ENCODE results near the gene YIPF3. TPM values are rescaled to one million over a fixed set of nuclear protein-coding genes. Genes with fewer than 3 reads are reported as not detected.

YIPF3 gene
- total RNA-seq, 3 donors from 2014 or later (not counting 1 experiment from before 2014, with no cell fraction given) = 59.3 to 78.4 (median 70.0) TPM

DNA sequence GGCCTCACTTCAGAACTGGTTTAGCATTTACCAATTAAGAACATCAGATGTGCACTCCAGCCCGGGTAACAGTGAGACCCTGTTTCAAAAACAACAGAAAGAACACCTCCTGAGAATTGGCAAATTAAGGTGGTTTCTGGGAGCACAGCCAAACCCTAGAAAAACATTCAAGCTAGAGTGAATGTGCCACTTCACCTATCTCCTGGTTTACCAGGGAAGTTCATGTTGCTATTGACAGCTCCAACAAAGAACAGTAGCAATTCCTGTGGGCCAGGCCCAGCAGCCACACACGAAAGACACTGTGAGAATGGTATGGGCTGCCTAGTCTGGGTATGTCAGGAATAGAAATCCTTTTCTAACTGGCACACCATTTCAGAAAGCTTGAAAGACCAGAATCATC, 5.1 kb upstream of the YIPF3 start:
- Mint-ChIP-seq H3K27me3 (ENCODE audit: low read depth in 2 of 2) (no peaks in the 10 kb centered on the region), H3K36me3 (peaks cover 8% of the 10 kb centered on the region), H3K9me3 (no peaks in the 10 kb centered on the region), H3K4me3 (no peak overlapping the region), H3K4me1 (no peaks in the 10 kb centered on the region), H3K27ac (no peak overlapping the region)
- Histone ChIP-seq H3K9me3 (ENCODE audit: control insufficient read depth, insufficient read depth, low read length) (no peaks in the 10 kb centered on the region), H3K4me3 (ENCODE audit: low read length) (no peak overlapping the region), H3K4me1 (ENCODE audit: control insufficient read depth, insufficient read depth, low read length) (peaks cover 9% of the 10 kb centered on the region), H3K36me3 (ENCODE audit: control insufficient read depth, insufficient read depth, low read length) (peaks cover 74% of the 10 kb centered on the region), H3K27me3 (ENCODE audit: control insufficient read depth, insufficient read depth, low read length) (no peaks in the 10 kb centered on the region), H3K27ac (ENCODE audit: low read length) (no peak overlapping the region)
- DNase-seq (no peak), ATAC-seq (no peak)
- 93% methylated on average over 2 of the region's 2 CpGs for WGBS (ENCODE audit: insufficient coverage)
- intact Hi-C loops (cut with micrococcal nuclease) = no loop called here
- TF ChIP-seq, protein P1, sequence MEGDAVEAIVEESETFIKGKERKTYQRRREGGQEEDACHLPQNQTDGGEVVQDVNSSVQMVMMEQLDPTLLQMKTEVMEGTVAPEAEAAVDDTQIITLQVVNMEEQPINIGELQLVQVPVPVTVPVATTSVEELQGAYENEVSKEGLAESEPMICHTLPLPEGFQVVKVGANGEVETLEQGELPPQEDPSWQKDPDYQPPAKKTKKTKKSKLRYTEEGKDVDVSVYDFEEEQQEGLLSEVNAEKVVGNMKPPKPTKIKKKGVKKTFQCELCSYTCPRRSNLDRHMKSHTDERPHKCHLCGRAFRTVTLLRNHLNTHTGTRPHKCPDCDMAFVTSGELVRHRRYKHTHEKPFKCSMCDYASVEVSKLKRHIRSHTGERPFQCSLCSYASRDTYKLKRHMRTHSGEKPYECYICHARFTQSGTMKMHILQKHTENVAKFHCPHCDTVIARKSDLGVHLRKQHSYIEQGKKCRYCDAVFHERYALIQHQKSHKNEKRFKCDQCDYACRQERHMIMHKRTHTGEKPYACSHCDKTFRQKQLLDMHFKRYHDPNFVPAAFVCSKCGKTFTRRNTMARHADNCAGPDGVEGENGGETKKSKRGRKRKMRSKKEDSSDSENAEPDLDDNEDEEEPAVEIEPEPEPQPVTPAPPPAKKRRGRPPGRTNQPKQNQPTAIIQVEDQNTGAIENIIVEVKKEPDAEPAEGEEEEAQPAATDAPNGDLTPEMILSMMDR (IDR thresholded peaks at IDR 0.05) = no peak

DNA sequence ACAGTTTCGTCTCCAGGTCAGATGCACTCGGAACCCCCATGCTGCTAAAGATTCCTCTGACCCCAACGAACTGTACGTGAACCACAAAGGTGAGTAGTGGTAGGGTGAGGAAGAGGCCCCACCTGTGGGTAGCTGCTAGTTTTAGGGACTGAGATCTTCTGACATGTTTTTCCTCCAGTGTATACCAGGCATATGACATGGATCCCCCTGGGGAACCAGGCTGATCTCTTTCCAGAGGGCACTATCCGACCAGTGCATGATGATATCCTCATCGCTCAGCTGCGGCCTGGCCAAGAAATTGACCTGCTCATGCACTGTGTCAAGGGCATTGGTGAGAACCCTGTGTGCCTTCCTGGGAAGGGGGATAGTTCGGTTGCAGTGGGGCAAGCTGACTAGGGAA, 3.4 kb upstream of the YIPF3 start:
- no peaks in the 10 kb centered on the region for H3K27me3 ChIP-seq (ENCODE audit: control insufficient read depth, insufficient read depth, low read length)
- WGBS (ENCODE audit: insufficient coverage) = 97% methylated on average over 8 of the region's 8 CpGs
- no peak overlapping the region for H3K4me3 Mint-ChIP-seq
- H3K4me1 Mint-ChIP-seq = no peaks in the 10 kb centered on the region
- no peak overlapping the region for H3K4me3 ChIP-seq (ENCODE audit: low read length)
- intact Hi-C loops (cut with micrococcal nuclease) = no loop called here
- ATAC-seq (no peak), DNase-seq (no peak)
- H3K4me1 ChIP-seq (ENCODE audit: control insufficient read depth, insufficient read depth, low read length) = peaks cover 23% of the 10 kb centered on the region
- H3K9me3 ChIP-seq (ENCODE audit: control insufficient read depth, insufficient read depth, low read length) = no peaks in the 10 kb centered on the region
- TF ChIP-seq, protein P1 (IDR thresholded peaks at IDR 0.05) = no peak
- H3K27ac Mint-ChIP-seq = no peak overlapping the region
- no peaks in the 10 kb centered on the region for H3K27me3 Mint-ChIP-seq (ENCODE audit: low read depth in 2 of 2)
- peaks cover 61% of the 10 kb centered on the region for H3K36me3 ChIP-seq (ENCODE audit: control insufficient read depth, insufficient read depth, low read length)
- H3K36me3 Mint-ChIP-seq = no peaks in the 10 kb centered on the region
- H3K9me3 Mint-ChIP-seq = no peaks in the 10 kb centered on the region
- H3K27ac ChIP-seq (ENCODE audit: low read length) = no peak overlapping the region

DNA sequence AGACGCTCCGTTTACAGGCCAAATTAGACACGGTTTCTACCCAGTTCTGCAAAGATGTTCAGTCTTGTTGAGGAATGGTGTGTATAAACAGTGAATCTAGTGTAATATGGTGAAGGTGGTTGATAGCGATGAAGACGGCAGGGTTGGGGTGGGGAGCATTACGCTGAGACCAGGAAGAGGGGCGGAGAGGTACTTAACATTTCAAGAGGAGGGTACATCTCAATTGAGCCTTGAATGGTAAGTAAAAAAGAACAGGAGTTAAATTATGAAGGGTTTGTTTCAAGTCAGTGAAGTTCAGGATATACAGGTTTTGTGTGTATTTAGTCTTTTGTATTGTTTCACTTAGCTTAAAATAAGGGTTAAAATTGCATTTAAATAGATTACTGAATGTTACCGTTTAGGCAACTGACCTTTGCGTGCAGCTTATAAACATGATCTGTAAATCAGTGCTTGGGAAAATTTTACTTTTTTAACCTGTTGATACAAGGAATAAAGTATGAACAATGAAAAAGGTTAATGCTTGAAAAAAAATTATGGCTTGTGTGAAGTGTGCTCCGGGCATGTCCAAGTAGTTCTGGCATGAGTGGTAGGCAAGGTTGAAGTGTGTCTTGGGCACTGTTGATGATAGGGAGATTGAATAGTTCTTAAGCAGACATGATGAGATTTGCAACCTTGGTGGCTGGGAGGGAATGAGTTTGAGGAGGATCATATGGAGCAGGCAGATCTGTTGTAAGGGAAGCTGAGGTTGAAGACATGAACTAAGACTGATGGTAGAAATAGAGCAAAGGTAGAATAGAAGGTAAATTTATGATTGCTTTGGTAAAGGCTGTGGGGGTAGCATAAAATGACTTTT, 1.0 kb upstream of the YIPF3 start:
- Histone ChIP-seq H3K4me3 (ENCODE audit: low read length) (peak overlapping the region; percentile 86), H3K4me1 (ENCODE audit: control insufficient read depth, insufficient read depth, low read length) (peaks cover 26% of the 10 kb centered on the region), H3K9me3 (ENCODE audit: control insufficient read depth, insufficient read depth, low read length) (no peaks in the 10 kb centered on the region), H3K27me3 (ENCODE audit: control insufficient read depth, insufficient read depth, low read length) (no peaks in the 10 kb centered on the region), H3K27ac (ENCODE audit: low read length) (peak overlapping the region; percentile 62), H3K36me3 (ENCODE audit: control insufficient read depth, insufficient read depth, low read length) (peaks cover 57% of the 10 kb centered on the region)
- intact Hi-C loops (cut with micrococcal nuclease) = loop anchor here (1.0 to 10.0 kb wide), 4 partner anchors 40 to 153 kb away; partner anchors contain the start of genes ABCC10, POLH, TJAP1 and XPO5
- TF ChIP-seq, protein P1 (IDR thresholded peaks at IDR 0.05) = no peak
- Mint-ChIP-seq H3K27ac (no peak overlapping the region), H3K36me3 (no peaks in the 10 kb centered on the region), H3K4me1 (peaks cover 0 to 14% of the 10 kb centered on the region in 2 donors), H3K27me3 (ENCODE audit: low read depth in 2 of 2) (no peaks in the 10 kb centered on the region), H3K9me3 (no peaks in the 10 kb centered on the region), H3K4me3 (no peak overlapping the region)
- ATAC-seq = no peak
- peak in 1 of 2 donors; percentile 40 for DNase-seq
- 7% methylated on average over 10 of the region's 10 CpGs for WGBS (ENCODE audit: insufficient coverage)
